GM12891 (cell line): ENCODE results near the gene ARGLU1.

ENCODE experiments used
- POLR2A ChIP-seq: IDR thresholded peaks from 2 replicates; pipeline ENCODE4 v1.6.1; 2011; ENCODE audit warnings: low read depth, low read length, control low read depth
- TAF1 ChIP-seq: IDR thresholded peaks from 2 replicates; pipeline ENCODE4 v1.6.1; 2011; ENCODE audit warnings: low read depth, low read length, control low read depth

DNA sequence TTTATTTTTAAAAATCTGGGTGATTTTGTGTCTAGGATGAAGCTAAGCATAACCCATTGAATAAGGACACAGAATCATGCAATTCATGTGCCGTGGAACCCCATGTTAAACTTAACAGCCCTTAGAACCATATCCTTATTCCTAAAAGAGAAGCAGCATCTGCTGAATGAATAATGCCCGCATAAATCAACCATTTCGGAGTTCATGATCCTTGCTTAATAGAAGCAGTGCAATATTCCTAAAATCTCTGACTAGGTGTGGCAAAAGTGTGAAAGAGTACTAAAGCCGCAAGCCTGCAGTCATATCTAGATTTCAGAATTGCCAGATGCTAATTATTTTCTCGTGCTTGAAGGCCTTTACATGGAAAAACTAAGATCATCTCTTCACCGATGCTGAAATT is 33.6 kb upstream of the ARGLU1 start:
- TF ChIP-seq POLR2A (no peak), TAF1 (no peak)
